Lower lobe of right lung (tissue), 2 donors: ENCODE results near the gene SMG6. TPM values are rescaled to one million over a fixed set of nuclear protein-coding genes. Genes with fewer than 3 reads are reported as not detected.

Experiments
- ATAC-seq, 2 donors: fragments of 200-7000 bp; cut with Tn5 transposase; one replicate each; pipeline ENCODE4 v1.9.1; 2020 to 2022; ENCODE audit warnings: mild to moderate bottlenecking in 2 of 2, moderate library complexity in 2 of 2
- DNase-seq: peaks from one replicate; pipeline ENCODE4 v3.0.0-alpha.2; 2020
- H3K27ac ChIP-seq: fragments of 200-600 bp; one replicate; pipeline ENCODE4 v1.8.0; 2022
- H3K27me3 ChIP-seq: fragments of 200-600 bp; one replicate; pipeline ENCODE4 v1.8.0; 2022; ENCODE audit warnings: low read depth
- H3K36me3 ChIP-seq: fragments of 200-600 bp; one replicate; pipeline ENCODE4 v1.8.0; 2022; ENCODE audit warnings: mild to moderate bottlenecking
- H3K4me1 ChIP-seq: fragments of 200-600 bp; one replicate; pipeline ENCODE4 v1.8.0; 2022
- H3K4me3 ChIP-seq: fragments of 200-600 bp; one replicate; pipeline ENCODE4 v1.8.0; 2022; ENCODE audit warnings: mild to moderate bottlenecking
- H3K9me3 ChIP-seq: fragments of 200-600 bp; one replicate; pipeline ENCODE4 v1.8.0; 2022
- intact Hi-C: fragments of 100-400 bp; cut with DNase I; formaldehyde crosslinking; loops from one replicate; pipeline ENCODE4 v1.11.0; 2022
- total RNA-seq: library from RNA; stranded (reverse); fragmentation: NEBNext Ultra II Directional; extraction: Animal tissue kit (Norgen Biotek cat#: 25700); gene quantifications from one replicate; pipeline ENCODE4 v1.2.1, GENCODE V29; 2021
- TF ChIP-seq, protein P1 (sequence below): fragments of 200-600 bp; IDR thresholded peaks from one replicate; pipeline ENCODE4 v1.8.0; 2022; ENCODE audit warnings: antibody characterized with exemption, mild to moderate bottlenecking
- donor health status: DM: no; HTN: yes; CAD: no; lungs with severe emphysema.

SMG6 gene
- total RNA-seq, 1 donor from 2014 or later, result 33.8 TPM

- Histone ChIP-seq H3K4me3 (no peak overlapping the region), H3K27me3 (no peaks in the 10 kb centered on the region), H3K27ac (no peak overlapping the region), H3K36me3 (no peaks in the 10 kb centered on the region), H3K4me1 (peaks cover 34% of the 10 kb centered on the region), H3K9me3 (no peaks in the 10 kb centered on the region)
- TF ChIP-seq, protein P1, sequence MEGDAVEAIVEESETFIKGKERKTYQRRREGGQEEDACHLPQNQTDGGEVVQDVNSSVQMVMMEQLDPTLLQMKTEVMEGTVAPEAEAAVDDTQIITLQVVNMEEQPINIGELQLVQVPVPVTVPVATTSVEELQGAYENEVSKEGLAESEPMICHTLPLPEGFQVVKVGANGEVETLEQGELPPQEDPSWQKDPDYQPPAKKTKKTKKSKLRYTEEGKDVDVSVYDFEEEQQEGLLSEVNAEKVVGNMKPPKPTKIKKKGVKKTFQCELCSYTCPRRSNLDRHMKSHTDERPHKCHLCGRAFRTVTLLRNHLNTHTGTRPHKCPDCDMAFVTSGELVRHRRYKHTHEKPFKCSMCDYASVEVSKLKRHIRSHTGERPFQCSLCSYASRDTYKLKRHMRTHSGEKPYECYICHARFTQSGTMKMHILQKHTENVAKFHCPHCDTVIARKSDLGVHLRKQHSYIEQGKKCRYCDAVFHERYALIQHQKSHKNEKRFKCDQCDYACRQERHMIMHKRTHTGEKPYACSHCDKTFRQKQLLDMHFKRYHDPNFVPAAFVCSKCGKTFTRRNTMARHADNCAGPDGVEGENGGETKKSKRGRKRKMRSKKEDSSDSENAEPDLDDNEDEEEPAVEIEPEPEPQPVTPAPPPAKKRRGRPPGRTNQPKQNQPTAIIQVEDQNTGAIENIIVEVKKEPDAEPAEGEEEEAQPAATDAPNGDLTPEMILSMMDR, result no peak
- intact Hi-C loops, result no loop called here
- DNase-seq (no peak), ATAC-seq (no peak)
These were observed 200.4 kb downstream of the SMG6 start for GRCh38 chr17:2102931-2103809.

GRCh38 chr17:2101448-2102257 lies 201.9 kb downstream of the SMG6 start:
- intact Hi-C loops, result no loop called here
- H3K9me3 ChIP-seq, result no peaks in the 10 kb centered on the region
- DNase-seq (peak; percentile 88), ATAC-seq (peak; percentile 80 to 84)
- no peaks in the 10 kb centered on the region for H3K36me3 ChIP-seq
- no peak overlapping the region for H3K27ac ChIP-seq
- no peak overlapping the region for H3K4me3 ChIP-seq
- peaks cover 23% of the 10 kb centered on the region for H3K4me1 ChIP-seq
- H3K27me3 ChIP-seq, result no peaks in the 10 kb centered on the region
- TF ChIP-seq, protein P1, result no peak

GRCh38 chr17:2095536-2095910 lies 208.1 kb downstream of the SMG6 start:
- no peak for ATAC-seq
- peaks cover 46% of the 10 kb centered on the region for H3K4me1 ChIP-seq
- TF ChIP-seq, protein P1, result no peak
- H3K4me3 ChIP-seq, result no peak overlapping the region
- no peak for DNase-seq
- no peaks in the 10 kb centered on the region for H3K9me3 ChIP-seq
- no peaks in the 10 kb centered on the region for H3K27me3 ChIP-seq
- intact Hi-C loops, result no loop called here
- H3K27ac ChIP-seq, result no peak overlapping the region
- H3K36me3 ChIP-seq, result no peaks in the 10 kb centered on the region

DNA sequence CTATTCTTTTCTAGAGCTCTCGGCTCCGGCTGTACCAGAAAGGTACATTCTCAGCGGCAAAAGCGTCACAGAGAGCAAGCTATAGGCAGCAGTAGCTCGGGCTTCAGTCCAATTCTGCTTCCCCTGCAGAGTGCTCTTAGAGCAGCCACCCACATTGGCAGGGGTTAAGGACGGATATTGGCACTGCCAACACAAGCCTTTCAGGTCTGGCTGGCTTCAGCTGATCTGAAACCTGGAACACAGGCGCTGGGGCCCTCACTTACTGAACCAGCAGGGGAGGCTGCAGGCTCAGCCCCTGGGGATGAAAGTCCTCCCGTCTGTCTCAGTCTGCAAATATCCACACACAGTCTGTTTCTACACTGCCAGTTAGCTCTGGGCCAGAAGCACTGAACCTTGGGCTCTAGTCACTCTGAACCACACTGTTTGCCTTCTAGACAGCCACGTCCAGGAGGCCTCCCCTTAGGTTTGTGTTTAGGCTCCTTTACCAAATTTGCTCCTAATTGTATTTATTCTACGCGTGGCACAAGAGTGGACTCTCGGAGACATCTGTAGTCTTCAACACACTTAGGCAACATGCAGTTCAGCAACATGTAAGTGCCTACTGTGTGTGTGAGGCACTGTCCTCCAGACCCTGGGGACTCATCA lies 208.6 kb downstream of the SMG6 start:
- peak overlapping the region; percentile 39 for H3K27ac ChIP-seq
- intact Hi-C loops, result no loop called here
- DNase-seq (peak; percentile 81), ATAC-seq (peak; percentile 78 to 81)
- TF ChIP-seq, protein P1, result peak; percentile 58
- no peaks in the 10 kb centered on the region for H3K27me3 ChIP-seq
- no peak overlapping the region for H3K4me3 ChIP-seq
- H3K4me1 ChIP-seq, result peaks cover 51% of the 10 kb centered on the region
- H3K9me3 ChIP-seq, result no peaks in the 10 kb centered on the region
- no peaks in the 10 kb centered on the region for H3K36me3 ChIP-seq

- DNase-seq, result peak; percentile 86
These were observed 210.2 kb downstream of the SMG6 start for GRCh38 chr17:2093349-2093748.

More at GRCh38 chr17:2093349-2093748, 210.2 kb downstream of the SMG6 start:
- H3K27me3 ChIP-seq, result no peaks in the 10 kb centered on the region
- no peak overlapping the region for H3K4me3 ChIP-seq
- H3K36me3 ChIP-seq, result no peaks in the 10 kb centered on the region
- TF ChIP-seq, protein P1, result no peak
- peak; percentile 89 to 92 for ATAC-seq
- intact Hi-C loops, result no loop called here
- H3K27ac ChIP-seq, result peak overlapping the region; percentile 39
- no peaks in the 10 kb centered on the region for H3K9me3 ChIP-seq
- peaks cover 68% of the 10 kb centered on the region for H3K4me1 ChIP-seq
